ENCODE data around the gene GPR142. TPM values are rescaled to one million over a fixed set of nuclear protein-coding genes. Genes with fewer than 3 reads are reported as not detected.

GPR142 gene
- total RNA-seq, 1 experiment from 2014 or later, result 0.33 TPM

DNA sequence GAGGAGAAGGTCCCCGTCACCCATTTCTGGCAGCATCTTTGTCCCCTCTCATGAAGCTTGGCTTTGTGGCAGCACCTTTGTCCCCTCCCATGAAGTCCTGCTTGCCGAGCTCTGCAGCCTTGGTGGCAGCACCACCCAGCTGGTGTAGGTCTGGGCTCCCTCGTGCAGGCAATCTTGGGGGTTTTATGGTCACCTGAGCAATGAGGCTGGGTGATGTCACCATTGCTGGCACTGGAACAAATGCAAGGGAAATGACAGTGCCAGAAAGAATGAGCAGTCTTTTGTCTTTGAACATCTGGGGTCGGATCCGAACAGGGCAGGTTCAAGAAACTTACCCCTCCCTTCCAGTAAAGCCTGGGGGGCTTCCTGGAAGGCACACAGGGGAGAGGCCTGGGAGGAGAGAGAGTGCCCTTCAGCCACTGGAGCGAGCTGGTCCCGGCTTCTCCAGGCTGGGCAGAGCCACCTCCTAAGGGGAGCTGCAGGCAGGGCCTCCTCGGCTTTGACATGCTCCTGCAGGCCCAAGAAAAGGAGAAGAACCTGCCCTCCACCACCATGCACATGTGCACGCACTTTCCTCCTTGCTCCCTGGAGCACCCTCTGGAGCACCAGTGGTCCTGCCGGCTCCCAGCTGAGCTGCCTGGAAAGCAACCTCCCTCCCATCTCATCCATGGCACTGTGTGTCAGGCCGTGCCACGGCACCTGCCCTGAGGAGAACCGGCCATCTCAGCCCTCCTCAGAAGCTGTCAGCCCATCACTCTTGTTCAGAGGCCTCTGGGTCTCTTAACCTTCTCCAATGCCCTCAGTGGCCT, 21.7 kb upstream of the GPR142 start:
- H3K4ac ChIP-seq (ENCODE audit: low read depth, low read length), result no peak overlapping the region
- H3K27ac ChIP-seq (ENCODE audit: insufficient read length, low read depth, low read length), result no peak overlapping the region
- H3K36me3 Mint-ChIP-seq (ENCODE audit: insufficient read depth in 1 of 3, low read depth in 3 of 3), result no peaks in the 10 kb centered on the region
- no peak overlapping the region for H2BK20ac ChIP-seq (ENCODE audit: low read depth, low read length, poor library complexity, severe bottlenecking)
- H3K4me1 Mint-ChIP-seq, result peaks cover 6 to 26% of the 10 kb centered on the region in 2 experiments
- no peaks in the 10 kb centered on the region for H3K9me3 ChIP-seq (ENCODE audit: control insufficient read depth, low read depth, low read length)
- no peaks in the 10 kb centered on the region for H3K9me3 Mint-ChIP-seq
- H2BK15ac ChIP-seq (ENCODE audit: low read depth, low read length), result no peak overlapping the region
- H2BK5ac ChIP-seq (ENCODE audit: insufficient read length, low read length), result no peak overlapping the region
- no peak overlapping the region for H3K23ac ChIP-seq (ENCODE audit: insufficient read length, low read depth, low read length)
- H3K14ac ChIP-seq (ENCODE audit: insufficient read depth, low read length), result no peak overlapping the region; the same call in 1 of the 2 replicates
- no peak for DNase-seq
- no peak overlapping the region for H4K8ac ChIP-seq (replicated peaks; ENCODE audit: insufficient read length, low read depth, low read length)
- no peak overlapping the region for H3K4me2 ChIP-seq (ENCODE audit: insufficient read depth, insufficient read length, low read length)
- H3K23me2 ChIP-seq (ENCODE audit: insufficient read length, low read depth, low read length, poor library complexity, severe bottlenecking), result no peaks in the 10 kb centered on the region
- no peak overlapping the region for H3T11ph ChIP-seq (ENCODE audit: low read length)
- H4K5ac ChIP-seq (ENCODE audit: insufficient read length, low read depth, low read length), result no peak overlapping the region
- H2AK5ac ChIP-seq (ENCODE audit: insufficient read length, low read length), result no peak overlapping the region
- H4K20me1 ChIP-seq (ENCODE audit: control insufficient read depth, insufficient read depth, insufficient read length), result no peaks in the 10 kb centered on the region
- no peak overlapping the region for H3K9ac ChIP-seq (ENCODE audit: extremely low read depth, insufficient read length, low read length)
- no peak overlapping the region for H3K56ac ChIP-seq (ENCODE audit: insufficient read length, low read depth, low read length)
- no peak overlapping the region for H2BK120ac ChIP-seq (ENCODE audit: low read depth, low read length, poor library complexity, severe bottlenecking)
- H3K27me3 Mint-ChIP-seq (ENCODE audit: low read depth), result peaks cover 48% of the 10 kb centered on the region
- TF ChIP-seq, protein P1, sequence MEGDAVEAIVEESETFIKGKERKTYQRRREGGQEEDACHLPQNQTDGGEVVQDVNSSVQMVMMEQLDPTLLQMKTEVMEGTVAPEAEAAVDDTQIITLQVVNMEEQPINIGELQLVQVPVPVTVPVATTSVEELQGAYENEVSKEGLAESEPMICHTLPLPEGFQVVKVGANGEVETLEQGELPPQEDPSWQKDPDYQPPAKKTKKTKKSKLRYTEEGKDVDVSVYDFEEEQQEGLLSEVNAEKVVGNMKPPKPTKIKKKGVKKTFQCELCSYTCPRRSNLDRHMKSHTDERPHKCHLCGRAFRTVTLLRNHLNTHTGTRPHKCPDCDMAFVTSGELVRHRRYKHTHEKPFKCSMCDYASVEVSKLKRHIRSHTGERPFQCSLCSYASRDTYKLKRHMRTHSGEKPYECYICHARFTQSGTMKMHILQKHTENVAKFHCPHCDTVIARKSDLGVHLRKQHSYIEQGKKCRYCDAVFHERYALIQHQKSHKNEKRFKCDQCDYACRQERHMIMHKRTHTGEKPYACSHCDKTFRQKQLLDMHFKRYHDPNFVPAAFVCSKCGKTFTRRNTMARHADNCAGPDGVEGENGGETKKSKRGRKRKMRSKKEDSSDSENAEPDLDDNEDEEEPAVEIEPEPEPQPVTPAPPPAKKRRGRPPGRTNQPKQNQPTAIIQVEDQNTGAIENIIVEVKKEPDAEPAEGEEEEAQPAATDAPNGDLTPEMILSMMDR (conservative IDR thresholded peaks at IDR 0.05), result no peak
- no peak overlapping the region for H3K4me3 Mint-ChIP-seq
- H3K18ac ChIP-seq (ENCODE audit: insufficient read length, low read depth, low read length), result no peak overlapping the region
- no peak overlapping the region for H2AFZ ChIP-seq (ENCODE audit: low read length)
- H3K4me1 ChIP-seq (ENCODE audit: insufficient read depth, low read length), result peaks cover 2% of the 10 kb centered on the region; the same call in 1 of the 2 replicates
- H3K79me1 ChIP-seq (ENCODE audit: insufficient read depth, low read depth, low read length, poor library complexity, severe bottlenecking), result no peaks in the 10 kb centered on the region
- H2BK12ac ChIP-seq (ENCODE audit: insufficient read length, low read depth, low read length), result no peak overlapping the region
- no peak overlapping the region; a peak in 1 of 7 replicates for H3K27ac Mint-ChIP-seq
- H3K27me3 ChIP-seq (ENCODE audit: insufficient read depth, low read length), result no peaks in the 10 kb centered on the region
- no CpG with 5 or more reads among the region's 13 CpGs for WGBS (ENCODE audit: extremely low coverage, insufficient read length, low lambda C conversion rate)
- H3K79me2 ChIP-seq (ENCODE audit: insufficient read depth, low read length), result no peaks in the 10 kb centered on the region
- H4K91ac ChIP-seq (ENCODE audit: insufficient read length, low read depth, low read length), result no peak overlapping the region
